CD4-positive, alpha-beta memory T cell (primary cell): ENCODE results near the gene INSRR. TPM values are rescaled to one million over a fixed set of nuclear protein-coding genes. Genes with fewer than 3 reads are reported as not detected.
A peak's percentile ranks its signal among the peaks of the same experiment; 100 is the strongest.

Experiments
- CTCF ChIA-PET: fragments of 350-600 bp; sonication (Branson Sonifier 250); formaldehyde crosslinking; loops from one replicate; lab custom pipeline; 2021; ENCODE audit warnings: inconsistent platforms; ENCODE audit not compliant: partially characterized antibody; lab: Charles Lee
- POLR2A ChIA-PET: fragments of 350-600 bp; sonication (Branson Sonifier 250); formaldehyde crosslinking; loops from one replicate; lab custom pipeline; 2021; ENCODE audit not compliant: partially characterized antibody; lab: Charles Lee
- DNase-seq, 5 donors: peaks; one replicate each; pipeline versions ENCODE4 v3.0.0 to v3.0.0-alpha.2; 2020 to 2022; ENCODE audit warnings: mixed read lengths in 1 of 5
- H3K27ac ChIP-seq: one replicate; pipeline ENCODE4 v1.7.0; 2013; ENCODE audit warnings: low read depth, low read length
- H3K27me3 ChIP-seq: 2 replicates; pipeline ENCODE4 v1.7.0; 2013; ENCODE audit warnings: mild to moderate bottlenecking, low read length, moderate library complexity; ENCODE audit not compliant: insufficient read depth
- H3K36me3 ChIP-seq: 2 replicates; pipeline ENCODE4 v1.7.0; 2013; ENCODE audit warnings: mild to moderate bottlenecking, low read length, moderate library complexity; ENCODE audit not compliant: insufficient read depth
- H3K4me1 ChIP-seq: 2 replicates; pipeline ENCODE4 v1.7.0; 2013; ENCODE audit warnings: mild to moderate bottlenecking, low read length, moderate library complexity; ENCODE audit not compliant: insufficient read depth
- H3K4me3 ChIP-seq, 2 donors: one replicate each; pipeline ENCODE4 v1.7.0; 2013; ENCODE audit warnings: low read length in 2 of 2, mild to moderate bottlenecking in 1 of 2
- H3K9me3 ChIP-seq, 2 donors: one replicate each; pipeline ENCODE4 v1.7.0; 2013; ENCODE audit warnings: low read length in 2 of 2, control low read depth in 1 of 2; ENCODE audit not compliant: control insufficient read depth in 1 of 2
- H3K27ac Mint-ChIP-seq, 7 donors: one replicate each; pipeline ENCODE4 v1.8.0; 2020 to 2021; ENCODE audit warnings: mixed read lengths in 7 of 7, mild to moderate bottlenecking in 6 of 7, inconsistent platforms in 3 of 7, moderate library complexity in 3 of 7
- H3K27me3 Mint-ChIP-seq, 2 donors: one replicate each; pipeline ENCODE4 v1.8.0; 2020 to 2021; ENCODE audit warnings: mixed read lengths in 2 of 2
- H3K36me3 Mint-ChIP-seq, 2 donors: one replicate each; pipeline ENCODE4 v1.8.0; 2020 to 2021; ENCODE audit warnings: mixed read lengths in 2 of 2, inconsistent platforms in 1 of 2, mild to moderate bottlenecking in 1 of 2
- H3K4me1 Mint-ChIP-seq, 4 donors: one replicate each; pipeline ENCODE4 v1.8.0; 2020 to 2021; ENCODE audit warnings: mixed read lengths in 4 of 4, mild to moderate bottlenecking in 1 of 4
- H3K4me3 Mint-ChIP-seq, 8 donors: one replicate each; pipeline ENCODE4 v1.8.0; 2020 to 2021; ENCODE audit warnings: mixed read lengths in 8 of 8, mild to moderate bottlenecking in 7 of 8, moderate library complexity in 6 of 8, inconsistent platforms in 3 of 8
- H3K9me3 Mint-ChIP-seq, 8 donors: one replicate each; pipeline ENCODE4 v1.8.0; 2020 to 2021; ENCODE audit warnings: mixed read lengths in 8 of 8, mild to moderate bottlenecking in 5 of 8, inconsistent platforms in 3 of 8, moderate library complexity in 1 of 8
- intact Hi-C: fragments of 100-400 bp; cut with micrococcal nuclease; formaldehyde crosslinking; loops from one replicate; pipeline ENCODE4 v1.15.1; 2023
- polyA plus RNA-seq, 2 donors: library from polyadenylated mRNA; unstranded; fragments of 300-500 nt; fragmentation: Illumina TruSeq; gene quantifications; one replicate each; pipeline ENCODE4 v1.2.3, GENCODE V29; 2021
- total RNA-seq, 2 experiments: library from RNA; stranded (reverse); gene quantifications; one replicate each; pipeline ENCODE4 v1.2.3, GENCODE V29; 2021

Gene INSRR
- total and polyA plus RNA-seq, 4 experiments from 2014 or later: 0.06 TPM; not detected in 3

DNA sequence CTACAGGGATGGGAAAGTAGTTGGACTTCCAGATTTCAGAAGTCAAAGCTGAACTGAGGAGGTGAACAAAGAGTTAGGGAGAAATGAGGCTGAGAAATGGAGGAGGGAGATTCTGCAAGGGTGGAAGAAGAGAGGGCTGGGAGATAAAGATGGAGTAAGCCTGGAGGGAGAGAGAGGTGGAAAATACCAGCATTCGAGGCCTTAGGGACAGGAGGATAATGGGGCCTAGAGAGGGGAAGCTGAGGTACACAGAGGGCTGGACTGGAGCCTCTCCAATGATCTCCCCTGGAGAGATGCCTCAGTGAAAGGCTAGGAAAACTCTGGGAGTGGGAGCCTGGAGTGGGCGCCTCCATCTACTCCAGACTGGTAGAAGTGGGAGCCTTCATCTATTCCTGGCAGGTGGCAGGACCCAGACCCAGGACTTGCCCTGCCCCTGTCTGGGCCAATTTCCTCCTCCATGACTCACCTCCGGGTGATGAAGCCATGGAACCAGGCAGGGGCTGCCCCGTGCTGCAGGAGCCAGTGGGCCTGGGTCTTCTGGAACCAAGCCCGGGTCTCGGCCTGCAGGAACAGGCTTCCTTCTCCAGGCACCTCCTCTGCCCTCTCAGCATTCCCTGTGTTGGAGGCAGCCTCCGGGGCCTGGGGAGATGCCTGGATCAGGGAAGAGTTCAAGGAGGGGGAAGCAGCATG is 44.2 kb downstream of the INSRR start:
- ChIA-PET CTCF (interaction anchor here (0.7 to 5.2 kb wide), 18 partner anchors 8 to 155 kb away, joined by 3 to 56 read pairs (median 6); partner anchors contain the start of genes INSRR, NTRK1 and PRCC), POLR2A (interaction anchor here (0.8 to 3.8 kb wide), 10 partner anchors 9 to 86 kb away, joined by 3 to 23 read pairs (median 6); partner anchors contain the start of genes ISG20L2, METTL25B, MRPL24 and NTRK1)
- Histone ChIP-seq H3K4me3 (peak overlapping the region; percentile 73 to 97), H3K9me3 (no peaks in the 10 kb centered on the region), H3K4me1 (peaks cover 73% of the 10 kb centered on the region), H3K27ac (peak overlapping the region; percentile 100), H3K27me3 (no peaks in the 10 kb centered on the region), H3K36me3 (peaks cover 21% of the 10 kb centered on the region)
- peaks cover 22 to 54% of the 10 kb centered on the region in 2 donors for H3K36me3 Mint-ChIP-seq
- peaks cover 0 to 6% (median 0%) of the 10 kb centered on the region in 8 donors for H3K9me3 Mint-ChIP-seq
- peaks cover 0 to 5% of the 10 kb centered on the region in 2 donors for H3K27me3 Mint-ChIP-seq
- intact Hi-C loops: loop anchor here (5.0 kb wide), 1 partner anchor 72 kb away; the partner anchor contains the start of gene MRPL24
- H3K27ac Mint-ChIP-seq: peak overlapping the region; percentile 99 to 100 (median 100)
- H3K4me3 Mint-ChIP-seq: peak overlapping the region; percentile 92 to 95 (median 94)
- peak in 1 of 5 donors; percentile 85 for DNase-seq
- H3K4me1 Mint-ChIP-seq: peaks cover 44 to 74% (median 63%) of the 10 kb centered on the region in 4 donors

DNA sequence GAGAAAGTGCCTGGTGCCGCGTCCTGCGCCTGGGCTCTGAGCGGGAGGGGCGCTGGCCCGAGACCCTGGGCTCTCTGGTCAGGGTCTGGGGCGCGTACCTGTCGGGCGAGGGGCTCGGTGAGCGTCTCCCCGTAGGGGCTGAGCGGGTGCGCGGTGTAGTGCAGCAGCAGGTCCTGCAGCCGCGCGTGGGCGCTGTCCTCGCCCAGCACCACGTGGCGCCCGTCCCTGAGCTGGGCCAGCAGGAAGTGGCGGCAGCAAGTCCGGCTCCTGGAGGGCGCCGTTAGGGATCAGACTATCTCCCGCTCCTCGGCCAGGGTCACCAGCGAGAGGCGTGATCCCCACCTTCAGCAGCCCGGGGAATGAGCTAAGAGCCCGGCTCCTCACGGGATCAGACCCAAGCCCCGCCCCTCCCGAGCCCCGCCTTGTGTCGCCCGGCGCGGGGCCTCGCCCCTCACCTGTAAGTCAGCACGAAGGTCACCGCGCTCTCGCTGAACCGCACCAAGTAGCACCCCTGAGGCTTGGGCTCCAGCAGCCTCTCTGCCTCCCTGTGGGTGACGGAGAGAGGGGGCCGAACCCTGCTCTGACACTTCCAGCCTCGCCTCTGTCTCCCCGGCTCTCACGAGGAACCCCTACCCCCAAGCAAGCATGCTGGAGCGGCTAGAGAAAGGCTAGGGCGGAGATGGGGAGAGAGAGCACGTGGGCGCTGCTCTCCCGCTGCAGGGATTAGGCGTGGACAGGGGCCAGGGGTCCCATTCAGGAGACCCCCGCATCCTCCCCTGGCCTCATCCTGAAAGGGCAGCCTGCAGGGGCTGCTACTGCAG is 45.0 kb downstream of the INSRR start:
- DNase-seq: peak; percentile 79 to 91 (median 83)
- H3K9me3 Mint-ChIP-seq: peaks cover 0 to 6% (median 0%) of the 10 kb centered on the region in 8 donors
- H3K4me3 ChIP-seq: peak overlapping the region; percentile 73 to 97
- peak overlapping the region; percentile 100 for H3K27ac ChIP-seq
- ChIA-PET CTCF (interaction anchor here (0.7 to 5.2 kb wide), 19 partner anchors 9 to 156 kb away, joined by 3 to 56 read pairs (median 5); partner anchors contain the start of genes INSRR, NTRK1 and PRCC), POLR2A (interaction anchor here (0.8 to 3.8 kb wide), 13 partner anchors 8 to 86 kb away, joined by 3 to 16 read pairs (median 5); partner anchors contain the start of genes ISG20L2, METTL25B, MRPL24 and NTRK1)
- peaks cover 0 to 5% of the 10 kb centered on the region in 2 donors for H3K27me3 Mint-ChIP-seq
- H3K36me3 ChIP-seq: peaks cover 21% of the 10 kb centered on the region
- intact Hi-C loops: no loop called here
- H3K27ac Mint-ChIP-seq: peak overlapping the region; percentile 99 to 100 (median 100)
- peaks cover 47 to 78% (median 63%) of the 10 kb centered on the region in 4 donors for H3K4me1 Mint-ChIP-seq
- no peaks in the 10 kb centered on the region for H3K27me3 ChIP-seq
- H3K36me3 Mint-ChIP-seq: peaks cover 25 to 58% of the 10 kb centered on the region in 2 donors
- H3K4me1 ChIP-seq: peaks cover 80% of the 10 kb centered on the region
- H3K4me3 Mint-ChIP-seq: peak overlapping the region; percentile 92 to 95 (median 94)
- no peaks in the 10 kb centered on the region for H3K9me3 ChIP-seq

DNA sequence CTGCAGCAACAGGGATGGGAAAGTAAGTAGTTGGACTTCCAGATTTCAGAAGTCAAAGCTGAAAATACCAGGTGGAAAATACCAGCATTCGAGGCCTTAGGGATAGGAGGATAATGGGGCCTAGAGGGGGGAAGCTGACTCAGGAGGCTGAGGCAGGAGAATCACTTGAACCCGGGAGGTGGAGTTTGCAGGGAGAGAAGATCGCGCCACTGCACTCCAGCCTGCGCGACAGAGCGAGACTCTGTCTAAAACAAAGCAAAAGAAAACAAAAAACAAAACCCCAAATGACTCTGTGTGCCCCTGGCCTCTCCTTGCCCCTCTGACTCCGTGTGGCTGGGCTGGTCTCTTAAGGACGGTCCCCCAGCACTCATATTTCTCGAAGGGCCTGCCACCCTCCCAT is 45.6 kb downstream of the INSRR start:
- Mint-ChIP-seq H3K4me3 (peak overlapping the region; percentile 92 to 95 (median 94)), H3K9me3 (peaks cover 0 to 6% (median 0%) of the 10 kb centered on the region in 8 donors), H3K36me3 (peaks cover 30 to 62% of the 10 kb centered on the region in 2 donors), H3K4me1 (peaks cover 51 to 81% (median 63%) of the 10 kb centered on the region in 4 donors), H3K27me3 (peaks cover 0 to 5% of the 10 kb centered on the region in 2 donors), H3K27ac (peak overlapping the region; percentile 74 to 100 (median 100))
- DNase-seq: no peak
- POLR2A ChIA-PET: interaction anchor here (0.9 to 3.8 kb wide), 10 partner anchors 8 to 73 kb away, joined by 3 to 16 read pairs (median 5); partner anchors contain the start of genes MRPL24 and NTRK1
- H3K27me3 ChIP-seq: no peaks in the 10 kb centered on the region
- H3K4me3 ChIP-seq: peak overlapping the region; percentile 43 to 73
- H3K36me3 ChIP-seq: peaks cover 21% of the 10 kb centered on the region
- H3K27ac ChIP-seq: peak overlapping the region; percentile 100
- intact Hi-C loops: no loop called here
- CTCF ChIA-PET: interaction anchor here (1.0 to 5.2 kb wide), 14 partner anchors 10 to 87 kb away, joined by 3 to 56 read pairs (median 6); partner anchors contain the start of genes INSRR, NTRK1 and PRCC
- peaks cover 86% of the 10 kb centered on the region for H3K4me1 ChIP-seq
- H3K9me3 ChIP-seq: no peaks in the 10 kb centered on the region

DNA sequence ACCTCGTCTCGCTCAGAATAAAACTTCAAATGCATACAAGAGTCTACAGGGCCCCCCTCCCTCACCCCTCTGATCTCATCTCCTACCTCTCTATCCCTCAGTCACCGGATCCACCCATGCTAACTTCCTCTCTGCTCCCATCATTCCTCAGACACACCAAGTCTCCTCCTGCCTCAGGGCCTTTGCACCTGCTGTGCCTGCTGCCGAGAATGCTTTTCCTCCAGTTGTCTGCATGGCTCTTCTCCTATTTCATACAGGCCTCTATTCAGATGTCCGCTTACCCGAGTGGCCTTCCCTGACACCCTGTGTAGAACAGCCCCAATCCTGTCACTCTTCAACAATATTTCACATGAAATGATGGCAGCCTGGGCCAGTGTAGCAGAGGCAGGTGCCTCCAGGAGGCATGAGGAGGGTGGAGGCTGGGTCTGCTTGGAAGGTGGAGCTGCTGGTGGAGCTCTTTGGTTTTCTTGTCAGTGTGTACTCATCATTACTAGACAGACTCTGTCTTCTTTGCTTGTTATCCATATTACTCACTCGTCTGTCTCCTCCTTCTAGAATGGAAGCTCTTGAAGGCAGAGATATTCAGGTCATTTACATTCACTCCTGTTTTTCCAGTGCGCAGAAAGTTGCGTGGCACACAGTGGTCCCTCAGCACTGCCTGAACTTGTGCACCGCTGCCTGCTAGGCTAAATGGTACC is 46.5 kb downstream of the INSRR start:
- H3K9me3 ChIP-seq: no peaks in the 10 kb centered on the region
- H3K4me1 ChIP-seq: peaks cover 88% of the 10 kb centered on the region
- peaks cover 21% of the 10 kb centered on the region for H3K36me3 ChIP-seq
- peak overlapping the region; percentile 74 to 100 (median 100) for H3K27ac Mint-ChIP-seq
- peaks cover 0 to 5% of the 10 kb centered on the region in 2 donors for H3K27me3 Mint-ChIP-seq
- CTCF ChIA-PET: interaction anchor here (1.0 to 5.2 kb wide), 8 partner anchors 10 to 86 kb away, joined by 3 to 56 read pairs (median 6); partner anchors contain the start of genes INSRR and NTRK1
- peaks cover 39 to 70% of the 10 kb centered on the region in 2 donors for H3K36me3 Mint-ChIP-seq
- no peak overlapping the region for H3K4me3 ChIP-seq
- no peak for DNase-seq
- intact Hi-C loops: no loop called here
- H3K9me3 Mint-ChIP-seq: peaks cover 0 to 6% (median 0%) of the 10 kb centered on the region in 8 donors
- H3K27ac ChIP-seq: peak overlapping the region; percentile 100
- POLR2A ChIA-PET: interaction anchor here (0.9 to 3.8 kb wide), 6 partner anchors 10 to 60 kb away, joined by 3 to 16 read pairs (median 6); partner anchors contain the start of genes NTRK1 and PRCC
- peak overlapping the region in 7 of 8 donors; percentile 20 to 95 (median 41) for H3K4me3 Mint-ChIP-seq
- peaks cover 56 to 84% (median 68%) of the 10 kb centered on the region in 4 donors for H3K4me1 Mint-ChIP-seq
- no peaks in the 10 kb centered on the region for H3K27me3 ChIP-seq

DNA sequence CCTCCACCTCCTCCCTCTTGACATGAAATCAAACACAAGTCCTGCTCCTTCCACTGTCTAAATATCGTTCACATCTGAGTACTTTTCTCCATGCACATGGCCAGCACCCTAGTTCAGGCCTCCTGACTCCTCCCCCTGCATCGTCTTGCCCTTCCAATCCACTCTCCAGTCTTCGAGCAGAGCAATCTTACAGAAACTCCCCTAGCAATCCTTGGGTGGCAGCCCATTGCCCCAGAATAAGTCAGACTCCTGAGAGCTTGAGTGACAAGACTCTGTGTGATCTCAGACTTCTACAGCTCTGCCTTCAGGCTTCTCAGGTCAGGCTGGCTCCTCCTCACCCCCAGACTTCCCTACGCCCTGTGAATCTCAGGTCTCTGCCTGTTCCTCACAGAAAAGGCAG is 47.7 kb downstream of the INSRR start:
- peaks cover 29% of the 10 kb centered on the region for H3K36me3 ChIP-seq
- peak overlapping the region; percentile 70 to 100 (median 90) for H3K27ac Mint-ChIP-seq
- ChIA-PET CTCF (interaction anchor here (1.4 to 4.4 kb wide), 4 partner anchors 11 to 85 kb away, joined by 3 to 42 read pairs (median 6); no protein-coding TSS in a partner anchor), POLR2A (interaction anchor here (1.2 to 3.8 kb wide), 3 partner anchors 9 to 49 kb away, joined by 3 to 16 read pairs (median 3); partner anchors contain the start of gene NTRK1)
- peaks cover 54 to 85% (median 61%) of the 10 kb centered on the region in 4 donors for H3K4me1 Mint-ChIP-seq
- H3K4me1 ChIP-seq: peaks cover 82% of the 10 kb centered on the region
- H3K9me3 ChIP-seq: no peaks in the 10 kb centered on the region
- H3K9me3 Mint-ChIP-seq: no peaks in the 10 kb centered on the region
- H3K27me3 ChIP-seq: no peaks in the 10 kb centered on the region
- peaks cover 46 to 73% of the 10 kb centered on the region in 2 donors for H3K36me3 Mint-ChIP-seq
- no peak overlapping the region for H3K27ac ChIP-seq
- DNase-seq: no peak
- no peaks in the 10 kb centered on the region for H3K27me3 Mint-ChIP-seq
- no peak overlapping the region for H3K4me3 ChIP-seq
- H3K4me3 Mint-ChIP-seq: peak overlapping the region in 3 of 8 donors; percentile 12 to 26 (median 20)
- intact Hi-C loops: no loop called here
